Hepatocyte (in vitro differentiated cells): Measurements from ENCODE around the gene SGTA. TPM values are rescaled to one million over a fixed set of nuclear protein-coding genes. Genes with fewer than 3 reads are reported as not detected.

Experiments
- DNase-seq: peaks from one replicate; pipeline ENCODE4 v3.0.0-alpha.2; 2016; ENCODE audit warnings: low spot score
- H2AFZ ChIP-seq: fragments of 200-600 bp; sonication (generic); 2 replicates; pipeline ENCODE4 v1.6.0; 2016; ENCODE audit warnings: antibody characterized with exemption, mild to moderate bottlenecking
- H3K27ac ChIP-seq: fragments of 200-600 bp; sonication (generic); 2 replicates; pipeline ENCODE4 v1.5.1; 2016; ENCODE audit warnings: mild to moderate bottlenecking
- H3K27me3 ChIP-seq: fragments of 200-600 bp; sonication (generic); 2 replicates; pipeline ENCODE4 v1.6.1; 2016
- H3K36me3 ChIP-seq: fragments of 200-600 bp; sonication (generic); replicated peaks from 2 replicates; pipeline ENCODE4 v1.5.1; 2016; ENCODE audit warnings: low read depth; ENCODE audit not compliant: insufficient read depth
- H3K4me1 ChIP-seq: fragments of 200-600 bp; sonication (generic); 2 replicates; pipeline ENCODE4 v1.5.1; 2016; ENCODE audit warnings: mild to moderate bottlenecking, moderate library complexity; ENCODE audit not compliant: insufficient read depth
- H3K4me2 ChIP-seq: fragments of 200-600 bp; sonication (generic); 2 replicates; pipeline ENCODE4 v1.6.0; 2016
- H3K4me3 ChIP-seq: fragments of 200-600 bp; sonication (generic); 2 replicates; pipeline ENCODE4 v1.5.1; 2016; ENCODE audit warnings: mild to moderate bottlenecking
- H3K79me2 ChIP-seq: fragments of 200-600 bp; sonication (generic); 2 replicates; pipeline ENCODE4 v1.6.0; 2017; ENCODE audit warnings: mild to moderate bottlenecking
- H3K9me2 ChIP-seq: fragments of 200-600 bp; sonication (generic); replicated peaks from 2 replicates; pipeline ENCODE4 v1.6.0; 2017; ENCODE audit warnings: mild to moderate bottlenecking; ENCODE audit not compliant: insufficient read depth
- H3K9me3 ChIP-seq: fragments of 200-600 bp; sonication (generic); 2 replicates; pipeline ENCODE4 v1.5.1; 2016; ENCODE audit warnings: low read depth, mild to moderate bottlenecking
- H4K20me1 ChIP-seq: fragments of 200-600 bp; sonication (generic); 2 replicates; pipeline ENCODE4 v1.6.0; 2016; ENCODE audit warnings: mild to moderate bottlenecking; ENCODE audit not compliant: insufficient read depth, poor library complexity, severe bottlenecking
- CTCF ChIP-seq: fragments of 200-600 bp; sonication (generic); IDR thresholded peaks from 2 replicates; pipeline ENCODE4 v1.5.1; 2016; ENCODE audit warnings: antibody characterized with exemption, mild to moderate bottlenecking; ENCODE audit not compliant: poor library complexity
- EZH2 ChIP-seq: fragments of 200-600 bp; sonication (generic); IDR thresholded peaks from 2 replicates; pipeline ENCODE4 v1.6.1; 2016; ENCODE audit warnings: antibody characterized with exemption, mild to moderate bottlenecking, borderline replicate concordance
- EZH2phosphoT487 ChIP-seq: fragments of 200-600 bp; sonication (generic); IDR thresholded peaks from one replicate; pipeline ENCODE4 v1.6.1; 2018; ENCODE audit warnings: antibody characterized with exemption, mild to moderate bottlenecking, low read depth, moderate library complexity; ENCODE audit not compliant: unreplicated experiment, severe bottlenecking
- WGBS: methylation state at CpG from one replicate; pipeline ENCODE4 v1.1.6; 2016; ENCODE audit warnings: low lambda C conversion rate; ENCODE audit errors: missing lambda C conversion rate; 5-methylcytosine and 5-hydroxymethylcytosine counted together
- polyA plus RNA-seq: library from polyadenylated mRNA; unstranded; fragments of >200 nt; fragmentation: Nextera tagmentation; extraction: Ambion mirVana; gene quantifications from 2 replicates; pipeline ENCODE4 v1.2.1, GENCODE V29; 2016
- total RNA-seq: library from RNA; depleted of rRNA; stranded (reverse); fragments of >200 nt; gene quantifications from 2 replicates; pipeline ENCODE4 v1.2.3, GENCODE V29; 2014

SGTA gene
- total and polyA plus RNA-seq, 2 experiments from 2014 or later, result 37.4 to 62.8 TPM

DNA sequence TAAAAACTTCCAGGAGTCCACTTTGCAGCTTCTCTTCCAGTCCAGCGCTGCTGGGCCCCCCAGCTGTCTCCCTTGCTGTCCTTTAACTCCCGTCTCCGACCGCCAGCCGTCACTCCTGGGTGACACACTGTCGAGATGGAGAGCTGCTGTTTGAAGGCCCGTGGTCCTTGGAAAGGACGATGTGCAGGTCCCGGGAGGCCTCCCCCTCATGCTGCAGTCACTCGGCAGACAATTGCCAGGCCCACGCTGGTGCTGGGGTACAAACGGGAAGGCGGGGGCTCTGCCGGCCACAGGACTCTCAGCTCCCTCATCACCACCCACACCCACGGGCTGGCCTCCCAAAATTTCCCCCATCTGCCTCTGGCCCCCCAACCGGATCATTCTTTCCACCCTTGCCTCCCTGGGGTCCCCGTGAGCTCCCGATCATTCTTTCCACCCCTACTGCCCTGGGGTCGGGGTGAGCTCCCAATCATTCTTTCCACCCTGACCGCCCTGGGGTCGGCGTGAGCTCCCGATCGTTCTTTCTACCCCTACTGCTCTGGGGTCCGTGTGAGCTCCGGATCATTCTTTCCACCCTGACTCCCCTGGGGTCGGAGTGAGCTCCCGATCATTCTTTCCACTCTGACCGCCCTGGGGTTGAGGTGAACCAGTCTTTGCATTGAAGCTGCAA is 20.5 kb upstream of the SGTA start:
- no peaks in the 10 kb centered on the region for H4K20me1 ChIP-seq
- TF ChIP-seq EZH2phosphoT487 (no peak), EZH2 (no peak), CTCF (no peak)
- H3K4me3 ChIP-seq, result no peak overlapping the region
- 93% methylated on average over 26 of the region's 29 CpGs for WGBS
- no peak overlapping the region for H3K27ac ChIP-seq
- no peak for DNase-seq
- H3K79me2 ChIP-seq, result no peaks in the 10 kb centered on the region
- H3K4me2 ChIP-seq, result no peak overlapping the region
- no peaks in the 10 kb centered on the region for H3K9me3 ChIP-seq
- H3K4me1 ChIP-seq, result no peaks in the 10 kb centered on the region
- H3K27me3 ChIP-seq, result no peaks in the 10 kb centered on the region
- no peak overlapping the region for H2AFZ ChIP-seq
- no peaks in the 10 kb centered on the region for H3K36me3 ChIP-seq
- H3K9me2 ChIP-seq, result no peaks in the 10 kb centered on the region

- no peak overlapping the region for H3K27ac ChIP-seq
- H3K4me1 ChIP-seq, result no peaks in the 10 kb centered on the region
- H4K20me1 ChIP-seq, result no peaks in the 10 kb centered on the region
- H3K27me3 ChIP-seq, result no peaks in the 10 kb centered on the region
- H3K79me2 ChIP-seq, result no peaks in the 10 kb centered on the region
- DNase-seq, result no peak
- WGBS, result 98% methylated on average over 17 of the region's 17 CpGs
- no peak overlapping the region for H3K4me3 ChIP-seq
- H3K4me2 ChIP-seq, result no peak overlapping the region
- no peaks in the 10 kb centered on the region for H3K9me2 ChIP-seq
- H3K9me3 ChIP-seq, result no peaks in the 10 kb centered on the region
- H3K36me3 ChIP-seq, result no peaks in the 10 kb centered on the region
- H2AFZ ChIP-seq, result no peak overlapping the region
- TF ChIP-seq EZH2phosphoT487 (no peak), CTCF (no peak), EZH2 (no peak)
Measured at GRCh38 chr19:2802826-2803225, 19.8 kb upstream of the SGTA start.

DNA sequence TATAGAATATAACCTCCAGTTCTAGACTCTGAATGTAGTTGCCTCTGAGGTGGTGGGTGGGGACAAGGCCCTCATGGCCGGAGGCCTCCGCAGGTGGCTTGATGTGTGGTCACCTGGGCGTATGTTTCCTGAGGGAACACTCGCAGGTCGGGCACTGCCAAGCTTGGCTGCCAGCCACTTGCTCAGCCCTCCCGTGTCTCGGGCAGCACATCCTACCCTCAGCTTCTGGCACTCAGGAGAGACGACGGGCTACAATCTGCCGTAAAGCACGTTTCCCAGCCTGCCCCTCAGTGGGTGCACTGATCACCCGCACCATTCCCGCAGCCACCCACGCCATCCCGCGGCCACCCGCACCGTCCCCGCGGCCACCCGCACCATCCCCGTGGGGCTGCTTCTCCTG is 17.4 kb upstream of the SGTA start:
- TF ChIP-seq EZH2, result no peak
- no peak for TF ChIP-seq EZH2phosphoT487
- no peak for TF ChIP-seq CTCF
- 98% methylated on average over 21 of the region's 22 CpGs for WGBS
- no peaks in the 10 kb centered on the region for H3K36me3 ChIP-seq

More for the DNA sequence above, 17.4 kb upstream of the SGTA start:
- DNase-seq, result no peak
- Histone ChIP-seq H3K4me2 (no peak overlapping the region), H4K20me1 (no peaks in the 10 kb centered on the region), H3K4me3 (no peak overlapping the region), H2AFZ (no peak overlapping the region), H3K4me1 (no peaks in the 10 kb centered on the region), H3K27ac (no peak overlapping the region), H3K27me3 (no peaks in the 10 kb centered on the region), H3K9me2 (no peaks in the 10 kb centered on the region), H3K9me3 (no peaks in the 10 kb centered on the region), H3K79me2 (no peaks in the 10 kb centered on the region)
